ENCODE data around the gene TTC7B.

TTC7B gene

DNA sequence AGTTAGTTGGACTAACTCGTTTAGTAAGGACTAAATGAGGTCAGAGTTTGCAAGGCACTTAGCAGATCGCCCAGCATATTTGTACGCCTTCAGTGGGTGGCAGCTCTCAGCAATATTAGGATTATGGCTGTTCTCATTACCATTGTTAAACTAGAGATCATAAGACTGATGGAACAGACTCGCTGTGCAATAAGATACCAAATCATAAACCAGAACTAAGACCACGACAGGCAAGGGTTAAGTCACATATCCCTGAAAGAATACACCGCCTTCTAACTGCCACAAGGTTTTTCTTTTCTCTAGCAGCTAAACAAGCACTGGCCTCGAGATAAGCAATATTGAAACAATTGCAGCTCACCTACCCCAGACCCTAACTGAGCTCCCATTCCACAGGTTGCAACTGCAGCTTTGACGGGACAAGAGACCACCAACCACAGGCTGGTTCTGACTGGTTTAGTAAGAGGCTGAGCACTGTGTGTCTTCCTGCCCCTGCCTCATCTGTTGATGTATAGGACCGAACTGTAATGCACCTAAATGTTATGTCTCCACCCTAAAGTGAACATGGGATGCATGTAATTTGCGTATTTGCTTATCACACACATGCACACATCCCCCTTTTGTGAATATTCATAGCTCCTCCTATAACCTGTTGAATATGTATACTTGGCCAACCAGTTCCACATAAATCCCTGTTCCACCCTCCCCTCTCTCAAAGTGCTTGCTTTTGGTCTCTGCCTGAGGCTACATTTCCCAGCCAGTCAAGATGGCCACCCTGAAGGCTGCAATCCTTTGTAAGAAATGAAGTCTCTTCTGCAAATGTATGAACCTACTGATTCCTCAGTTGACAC is 266.2 kb downstream of the TTC7B start:
- H3K27ac ChIP-seq (ENCODE audit: low read depth, low read length) = no peak overlapping the region
- no peak overlapping the region for H3K4me3 ChIP-seq (ENCODE audit: low read length)
- 89% methylated on average over 10 of the region's 10 CpGs for WGBS
- peaks cover 8% of the 10 kb centered on the region for H3K4me1 ChIP-seq (ENCODE audit: insufficient read depth, low read length)
- peaks cover 3% of the 10 kb centered on the region; the same call in 1 of the 2 replicates for H3K9me3 ChIP-seq (ENCODE audit: insufficient read depth, low read depth, low read length)
- no peak overlapping the region for H3K9ac ChIP-seq (ENCODE audit: low read depth, low read length)
- H3K36me3 ChIP-seq (ENCODE audit: insufficient read depth, low read length) = no peaks in the 10 kb centered on the region
- H3K27me3 ChIP-seq (ENCODE audit: insufficient read depth, low read length) = no peaks in the 10 kb centered on the region

DNA sequence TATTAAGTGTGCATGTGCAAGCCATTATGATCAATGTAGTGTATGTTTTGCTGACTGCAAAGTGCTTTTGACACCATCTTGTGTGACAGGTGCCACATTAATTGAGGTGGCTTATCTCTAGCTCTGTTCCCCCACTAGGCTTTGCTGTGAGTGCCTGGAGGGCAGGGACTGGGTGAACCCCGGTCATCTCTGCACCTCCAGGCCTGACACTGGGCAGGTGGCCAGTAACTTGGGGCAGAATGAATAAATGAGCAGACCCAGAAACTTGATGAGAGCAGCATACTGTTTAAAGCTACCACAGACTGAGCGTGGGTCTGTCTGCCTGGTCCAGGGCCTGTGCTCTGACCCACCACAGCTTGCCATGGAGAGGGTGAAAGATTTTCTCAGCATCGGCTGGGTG is 267.8 kb downstream of the TTC7B start:
- Histone ChIP-seq H3K27me3 (ENCODE audit: insufficient read depth, low read length) (no peaks in the 10 kb centered on the region), H3K4me1 (ENCODE audit: insufficient read depth, low read length) (peaks cover 8% of the 10 kb centered on the region), H3K4me3 (ENCODE audit: low read length) (no peak overlapping the region), H3K36me3 (ENCODE audit: insufficient read depth, low read length) (no peaks in the 10 kb centered on the region), H3K9me3 (ENCODE audit: insufficient read depth, low read depth, low read length) (peaks cover 3% of the 10 kb centered on the region; the same call in 1 of the 2 replicates), H3K27ac (ENCODE audit: low read depth, low read length) (no peak overlapping the region), H3K9ac (ENCODE audit: low read depth, low read length) (no peak overlapping the region)
- 98% methylated on average over 3 of the region's 3 CpGs for WGBS

DNA sequence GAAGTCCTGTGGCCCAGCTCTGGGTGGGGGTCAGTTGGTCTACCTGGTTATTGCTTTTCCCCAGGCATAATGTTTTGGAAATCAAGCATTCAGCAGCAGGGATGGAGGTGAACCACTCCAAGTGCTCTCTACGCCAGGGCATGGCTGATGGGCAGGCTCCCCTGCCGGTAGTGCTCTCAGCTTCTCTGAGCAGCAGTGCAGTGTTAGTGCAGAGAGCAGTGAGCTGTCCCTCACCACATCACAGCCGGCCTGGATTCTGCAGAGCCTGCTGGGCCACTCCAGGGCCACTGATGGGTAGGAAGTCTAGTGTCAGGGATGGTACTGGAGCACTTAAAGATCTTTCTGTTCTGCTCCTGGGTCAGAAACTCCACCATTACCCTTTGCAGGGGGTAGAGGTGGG is 268.3 kb downstream of the TTC7B start:
- H3K27ac ChIP-seq (ENCODE audit: low read depth, low read length) = no peak overlapping the region
- no peaks in the 10 kb centered on the region for H3K27me3 ChIP-seq (ENCODE audit: insufficient read depth, low read length)
- H3K4me3 ChIP-seq (ENCODE audit: low read length) = no peak overlapping the region
- WGBS = 91% methylated on average over 3 of the region's 3 CpGs
- H3K36me3 ChIP-seq (ENCODE audit: insufficient read depth, low read length) = no peaks in the 10 kb centered on the region
- peaks cover 8% of the 10 kb centered on the region for H3K4me1 ChIP-seq (ENCODE audit: insufficient read depth, low read length)
- H3K9ac ChIP-seq (ENCODE audit: low read depth, low read length) = no peak overlapping the region
- H3K9me3 ChIP-seq (ENCODE audit: insufficient read depth, low read depth, low read length) = peaks cover 3% of the 10 kb centered on the region; the same call in 1 of the 2 replicates

DNA sequence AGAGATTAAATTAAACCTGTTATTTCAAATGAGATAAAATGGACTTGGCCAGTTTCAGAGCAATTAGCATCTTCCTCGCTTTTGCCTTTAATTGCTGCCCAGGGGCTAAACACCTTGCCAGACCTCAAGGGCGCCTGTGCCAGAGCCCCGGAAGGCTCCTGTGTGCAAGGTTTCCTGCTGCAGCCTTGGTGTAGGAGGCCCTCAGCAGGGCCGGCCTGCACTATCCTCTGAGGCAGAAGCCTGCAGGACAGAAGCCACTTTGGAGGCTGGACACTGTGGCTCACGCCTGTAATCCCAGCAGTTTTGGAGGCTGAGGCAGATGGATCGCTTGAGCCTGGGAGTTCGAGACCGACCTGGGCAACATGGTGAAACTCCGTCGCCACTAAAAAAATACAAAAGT is 269.0 kb downstream of the TTC7B start:
- no peak overlapping the region for H3K4me3 ChIP-seq (ENCODE audit: low read length)
- WGBS = 95% methylated on average over 10 of the region's 10 CpGs
- H3K27ac ChIP-seq (ENCODE audit: low read depth, low read length) = no peak overlapping the region
- H3K9me3 ChIP-seq (ENCODE audit: insufficient read depth, low read depth, low read length) = peaks cover 3% of the 10 kb centered on the region; the same call in 1 of the 2 replicates
- no peaks in the 10 kb centered on the region for H3K27me3 ChIP-seq (ENCODE audit: insufficient read depth, low read length)
- no peak overlapping the region for H3K9ac ChIP-seq (ENCODE audit: low read depth, low read length)
- peaks cover 8% of the 10 kb centered on the region for H3K4me1 ChIP-seq (ENCODE audit: insufficient read depth, low read length)
- no peaks in the 10 kb centered on the region for H3K36me3 ChIP-seq (ENCODE audit: insufficient read depth, low read length)

DNA sequence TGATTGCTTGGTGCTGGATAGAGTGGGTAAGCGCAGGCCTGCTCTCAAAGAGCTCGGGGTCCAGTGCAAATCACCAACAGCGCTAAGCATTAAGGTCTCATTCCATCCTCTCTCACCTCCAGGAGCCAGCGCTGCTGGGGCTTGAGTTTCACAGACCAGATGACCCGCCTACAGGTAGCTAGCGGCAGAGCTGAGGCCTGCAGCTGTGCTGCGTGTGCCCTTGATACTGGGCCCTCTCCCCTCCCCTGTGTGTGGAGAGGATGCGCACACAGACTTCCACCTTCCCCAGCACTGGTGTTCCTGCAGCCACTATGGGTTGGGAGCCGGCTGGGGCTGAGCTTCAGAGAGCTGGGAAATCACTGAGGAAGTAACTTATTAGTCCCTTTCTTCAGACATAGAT is 269.5 kb downstream of the TTC7B start:
- H3K27ac ChIP-seq (ENCODE audit: low read depth, low read length) = no peak overlapping the region
- H3K4me1 ChIP-seq (ENCODE audit: insufficient read depth, low read length) = peaks cover 8% of the 10 kb centered on the region
- H3K9ac ChIP-seq (ENCODE audit: low read depth, low read length) = no peak overlapping the region
- WGBS = 68% methylated on average over 8 of the region's 9 CpGs
- no peaks in the 10 kb centered on the region for H3K36me3 ChIP-seq (ENCODE audit: insufficient read depth, low read length)
- H3K4me3 ChIP-seq (ENCODE audit: low read length) = no peak overlapping the region
- H3K27me3 ChIP-seq (ENCODE audit: insufficient read depth, low read length) = no peaks in the 10 kb centered on the region
- peaks cover 3% of the 10 kb centered on the region; the same call in 1 of the 2 replicates for H3K9me3 ChIP-seq (ENCODE audit: insufficient read depth, low read depth, low read length)

DNA sequence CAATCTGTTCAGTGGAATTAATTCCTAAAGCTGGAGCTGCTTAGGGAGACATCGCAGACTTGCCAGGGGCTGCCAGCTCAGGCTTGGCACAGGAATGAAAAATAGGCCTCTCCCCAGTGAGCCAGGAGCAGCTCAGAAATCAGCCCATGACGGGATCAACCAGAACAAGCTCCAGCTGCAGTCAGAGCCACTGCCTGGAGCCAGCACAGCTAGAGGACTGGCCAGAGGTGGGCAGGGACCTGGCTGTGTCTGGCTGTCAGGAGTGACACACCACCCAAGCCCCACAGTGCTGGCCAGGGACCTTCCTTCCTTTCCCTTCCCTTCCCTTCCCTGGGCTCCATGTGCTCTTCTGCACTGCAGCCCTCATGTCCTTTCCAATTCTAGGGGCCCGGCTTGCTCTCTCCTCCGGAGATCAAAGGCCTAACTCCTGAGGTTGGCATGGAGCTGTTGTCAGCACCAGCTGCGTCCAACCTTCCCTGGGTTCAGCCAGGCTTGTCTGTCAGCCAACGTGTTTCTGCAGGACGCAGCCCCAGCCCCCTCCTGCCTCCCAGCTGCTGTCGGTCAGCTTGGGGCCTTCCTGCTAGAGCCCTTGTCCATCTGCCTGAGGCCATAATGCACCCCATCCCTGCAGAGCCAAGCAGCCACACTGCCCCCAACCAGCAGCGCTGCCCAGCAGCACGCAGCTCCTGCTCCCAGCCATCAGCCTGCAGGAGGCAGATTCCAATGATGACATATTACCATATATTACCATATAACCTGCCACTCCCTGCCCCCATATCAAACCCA is 270.1 kb downstream of the TTC7B start:
- Histone ChIP-seq H3K4me3 (ENCODE audit: low read length) (no peak overlapping the region), H3K9me3 (ENCODE audit: insufficient read depth, low read depth, low read length) (peaks cover 3% of the 10 kb centered on the region; the same call in 1 of the 2 replicates), H3K4me1 (ENCODE audit: insufficient read depth, low read length) (peaks cover 8% of the 10 kb centered on the region), H3K27ac (ENCODE audit: low read depth, low read length) (no peak overlapping the region), H3K9ac (ENCODE audit: low read depth, low read length) (no peak overlapping the region), H3K27me3 (ENCODE audit: insufficient read depth, low read length) (no peaks in the 10 kb centered on the region), H3K36me3 (ENCODE audit: insufficient read depth, low read length) (no peaks in the 10 kb centered on the region)
- WGBS = 80% methylated on average over 10 of the region's 10 CpGs

DNA sequence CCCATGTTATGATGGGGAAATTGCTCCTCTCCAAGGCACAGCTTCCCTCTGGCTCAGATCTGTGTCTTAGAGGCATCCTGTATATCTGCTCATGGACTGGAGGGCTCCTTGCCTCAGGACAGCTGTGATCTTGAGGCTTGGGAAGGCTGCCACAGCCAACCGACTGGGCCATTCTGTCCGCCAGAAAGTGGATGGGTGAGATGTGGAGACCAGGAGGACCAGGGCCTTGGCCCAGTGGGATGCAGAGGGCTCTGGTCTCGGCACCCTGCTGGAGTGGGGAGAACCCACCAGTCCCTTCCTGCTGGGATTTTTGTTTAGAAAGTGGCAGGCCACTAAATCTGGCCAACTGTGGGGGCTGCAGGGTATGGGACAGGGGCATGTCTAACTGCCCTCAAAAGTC is 270.8 kb downstream of the TTC7B start:
- peaks cover 8% of the 10 kb centered on the region for H3K4me1 ChIP-seq (ENCODE audit: insufficient read depth, low read length)
- 91% methylated on average over 3 of the region's 3 CpGs for WGBS
- no peaks in the 10 kb centered on the region for H3K27me3 ChIP-seq (ENCODE audit: insufficient read depth, low read length)
- H3K9me3 ChIP-seq (ENCODE audit: insufficient read depth, low read depth, low read length) = peaks cover 2% of the 10 kb centered on the region; the same call in 1 of the 2 replicates
- no peak overlapping the region for H3K4me3 ChIP-seq (ENCODE audit: low read length)
- H3K9ac ChIP-seq (ENCODE audit: low read depth, low read length) = no peak overlapping the region
- no peak overlapping the region for H3K27ac ChIP-seq (ENCODE audit: low read depth, low read length)
- H3K36me3 ChIP-seq (ENCODE audit: insufficient read depth, low read length) = no peaks in the 10 kb centered on the region

DNA sequence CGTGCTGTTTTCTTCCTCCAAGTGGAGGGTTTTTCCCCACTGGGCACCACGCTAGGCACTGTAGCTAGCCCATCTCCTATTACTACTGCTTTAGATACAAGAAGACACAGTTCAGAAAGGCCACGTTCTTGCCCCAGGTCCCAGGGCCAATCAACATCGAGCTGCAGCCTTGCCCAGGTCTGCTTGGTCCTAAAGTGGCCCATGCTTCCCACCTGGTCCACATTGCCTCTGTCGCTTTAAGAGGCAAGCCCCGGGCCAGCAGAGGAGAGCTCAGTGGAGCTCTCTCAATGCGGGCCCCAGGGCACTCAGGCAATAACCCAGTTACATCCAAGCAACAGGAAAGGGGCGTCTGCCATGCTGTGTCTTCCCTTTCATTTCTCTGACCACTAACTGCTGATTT is 271.3 kb downstream of the TTC7B start:
- H3K27me3 ChIP-seq (ENCODE audit: insufficient read depth, low read length) = no peaks in the 10 kb centered on the region
- peaks cover 8% of the 10 kb centered on the region for H3K4me1 ChIP-seq (ENCODE audit: insufficient read depth, low read length)
- no peak overlapping the region for H3K27ac ChIP-seq (ENCODE audit: low read depth, low read length)
- no peaks in the 10 kb centered on the region for H3K9me3 ChIP-seq (ENCODE audit: insufficient read depth, low read depth, low read length)
- 86% methylated on average over 8 of the region's 8 CpGs for WGBS
- H3K4me3 ChIP-seq (ENCODE audit: low read length) = no peak overlapping the region
- no peaks in the 10 kb centered on the region for H3K36me3 ChIP-seq (ENCODE audit: insufficient read depth, low read length)
- no peak overlapping the region for H3K9ac ChIP-seq (ENCODE audit: low read depth, low read length)

DNA sequence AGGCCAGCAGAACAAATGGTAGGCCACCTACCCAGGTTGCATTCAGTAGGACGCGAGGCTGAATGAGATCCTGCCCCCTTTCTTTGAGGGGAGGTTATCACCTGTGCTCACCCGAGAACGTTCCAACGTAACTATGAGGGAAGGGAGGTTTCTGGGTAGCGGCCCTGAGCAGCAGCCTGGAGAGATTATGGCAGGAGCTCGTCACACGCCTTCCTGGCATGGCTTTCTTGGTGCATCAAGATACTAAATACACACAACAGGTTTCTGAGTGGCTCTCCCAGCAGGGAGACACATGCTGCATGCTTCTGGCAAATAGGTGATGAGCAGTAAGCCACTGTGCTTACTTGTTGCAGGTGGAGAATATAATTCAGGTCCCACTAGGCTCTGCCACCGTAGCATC is 271.7 kb downstream of the TTC7B start:
- H3K27ac ChIP-seq (ENCODE audit: low read depth, low read length) = no peak overlapping the region
- no peak overlapping the region for H3K4me3 ChIP-seq (ENCODE audit: low read length)
- no peaks in the 10 kb centered on the region for H3K27me3 ChIP-seq (ENCODE audit: insufficient read depth, low read length)
- H3K9me3 ChIP-seq (ENCODE audit: insufficient read depth, low read depth, low read length) = no peaks in the 10 kb centered on the region
- H3K4me1 ChIP-seq (ENCODE audit: insufficient read depth, low read length) = peaks cover 8% of the 10 kb centered on the region
- no peaks in the 10 kb centered on the region for H3K36me3 ChIP-seq (ENCODE audit: insufficient read depth, low read length)
- 95% methylated on average over 9 of the region's 9 CpGs for WGBS
- H3K9ac ChIP-seq (ENCODE audit: low read depth, low read length) = no peak overlapping the region

DNA sequence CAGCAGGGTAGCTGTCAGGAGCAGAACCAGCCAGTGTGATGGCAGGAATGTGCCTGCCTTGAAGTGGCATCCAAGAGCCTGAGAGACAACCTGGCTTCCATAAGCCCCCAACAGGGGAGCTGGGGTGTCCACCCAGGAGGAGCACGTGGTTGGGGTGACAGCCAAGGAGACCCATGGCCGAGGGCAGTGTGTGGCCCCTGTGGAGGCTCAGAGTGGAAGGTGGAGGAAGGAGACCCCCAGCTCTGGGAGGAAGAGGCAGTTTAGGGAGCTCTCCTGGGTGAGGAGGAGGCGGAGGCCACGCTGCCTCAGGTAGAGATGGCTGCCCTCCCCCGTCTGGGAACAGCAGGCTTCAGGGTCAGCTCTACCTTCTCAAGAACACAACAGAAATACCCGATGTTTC is 272.4 kb downstream of the TTC7B start:
- Histone ChIP-seq H3K27ac (ENCODE audit: low read depth, low read length) (no peak overlapping the region), H3K27me3 (ENCODE audit: insufficient read depth, low read length) (no peaks in the 10 kb centered on the region)
- WGBS = 90% methylated on average over 6 of the region's 6 CpGs

DNA sequence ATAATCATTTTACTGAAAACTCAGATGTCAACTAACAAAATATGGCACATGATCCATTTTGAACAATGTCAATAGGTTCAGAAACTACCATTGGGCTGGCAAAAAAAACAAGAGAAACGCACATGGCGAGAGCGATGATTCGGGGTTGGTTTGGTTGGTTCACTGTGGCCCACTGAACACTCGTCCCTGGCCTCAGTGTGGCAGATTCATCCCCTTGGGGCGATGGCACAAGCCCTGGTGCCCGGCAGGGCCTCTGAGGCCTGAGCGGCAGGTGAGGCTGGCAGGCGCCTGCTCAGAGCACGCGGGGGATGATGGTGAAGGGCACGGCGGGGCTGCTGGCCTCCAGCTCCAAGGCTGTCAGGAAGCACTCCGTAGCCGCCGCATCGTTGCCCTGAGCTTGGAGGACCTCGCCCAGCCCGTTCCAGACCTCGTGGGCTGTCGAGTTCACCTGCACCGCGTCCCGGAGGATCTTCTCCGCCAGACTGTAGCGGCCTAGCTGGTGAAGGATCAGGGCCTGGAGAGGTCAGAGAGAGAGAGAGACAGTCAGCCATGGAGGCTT is 275.1 kb downstream of the TTC7B start:
- Histone ChIP-seq H3K9me3 (ENCODE audit: insufficient read depth, low read depth, low read length) (no peaks in the 10 kb centered on the region), H3K9ac (ENCODE audit: low read depth, low read length) (no peak overlapping the region), H3K36me3 (ENCODE audit: insufficient read depth, low read length) (no peaks in the 10 kb centered on the region), H3K4me1 (ENCODE audit: insufficient read depth, low read length) (0 out of 2 replicates have a peak, but pooled peaks cover under 1% of the 10 kb centered on the region), H3K27ac (ENCODE audit: low read depth, low read length) (no peak overlapping the region), H3K27me3 (ENCODE audit: insufficient read depth, low read length) (no peaks in the 10 kb centered on the region), H3K4me3 (ENCODE audit: low read length) (no peak overlapping the region)
- WGBS = 95% methylated on average over 26 of the region's 26 CpGs

More for the DNA sequence above, 272.4 kb downstream of the TTC7B start:
- H3K9me3 ChIP-seq (ENCODE audit: insufficient read depth, low read depth, low read length) = no peaks in the 10 kb centered on the region
- H3K36me3 ChIP-seq (ENCODE audit: insufficient read depth, low read length) = no peaks in the 10 kb centered on the region
- peaks cover 8% of the 10 kb centered on the region for H3K4me1 ChIP-seq (ENCODE audit: insufficient read depth, low read length)
- H3K4me3 ChIP-seq (ENCODE audit: low read length) = no peak overlapping the region
- no peak overlapping the region for H3K9ac ChIP-seq (ENCODE audit: low read depth, low read length)
